ENCODE results near the gene PRKCE. TPM values are rescaled to one million over a fixed set of nuclear protein-coding genes. Genes with fewer than 3 reads are reported as not detected.

PRKCE gene
- total RNA-seq, 1 experiment from 2014 or later = 1.3 TPM

GRCh38 chr2:46170611-46171350, 519.3 kb downstream of the PRKCE start:
- Histone ChIP-seq H3K4ac (ENCODE audit: low read depth, low read length) (no peak overlapping the region), H3K4me2 (ENCODE audit: insufficient read depth, insufficient read length, low read length) (no peak overlapping the region), H3K27ac (ENCODE audit: insufficient read length, low read depth, low read length) (no peak overlapping the region), H3K18ac (ENCODE audit: insufficient read length, low read depth, low read length) (no peak overlapping the region), H3K56ac (ENCODE audit: insufficient read length, low read depth, low read length) (no peak overlapping the region), H3K14ac (ENCODE audit: insufficient read depth, low read length) (no peak overlapping the region; the same call in 1 of the 2 replicates), H4K8ac (replicated peaks; ENCODE audit: insufficient read length, low read depth, low read length) (no peak overlapping the region), H3K9ac (ENCODE audit: extremely low read depth, insufficient read length, low read length) (no peak overlapping the region), H2AK5ac (ENCODE audit: insufficient read length, low read length) (no peak overlapping the region), H2AFZ (ENCODE audit: low read length) (no peak overlapping the region), H4K20me1 (ENCODE audit: control insufficient read depth, insufficient read depth, insufficient read length) (no peaks in the 10 kb centered on the region), H3K9me3 (ENCODE audit: control insufficient read depth, low read depth, low read length) (no peaks in the 10 kb centered on the region), H3K23me2 (ENCODE audit: insufficient read length, low read depth, low read length, poor library complexity, severe bottlenecking) (no peaks in the 10 kb centered on the region), H2BK12ac (ENCODE audit: insufficient read length, low read depth, low read length) (no peak overlapping the region), H2BK120ac (ENCODE audit: low read depth, low read length, poor library complexity, severe bottlenecking) (no peak overlapping the region), H2BK20ac (ENCODE audit: low read depth, low read length, poor library complexity, severe bottlenecking) (no peak overlapping the region), H3K4me1 (ENCODE audit: insufficient read depth, low read length) (peaks cover 5% of the 10 kb centered on the region; the same call in 1 of the 2 replicates), H4K91ac (ENCODE audit: insufficient read length, low read depth, low read length) (no peak overlapping the region), H4K5ac (ENCODE audit: insufficient read length, low read depth, low read length) (no peak overlapping the region), H2BK5ac (ENCODE audit: insufficient read length, low read length) (no peak overlapping the region), H3K79me2 (ENCODE audit: insufficient read depth, low read length) (no peaks in the 10 kb centered on the region), H3K79me1 (ENCODE audit: insufficient read depth, low read depth, low read length, poor library complexity, severe bottlenecking) (no peaks in the 10 kb centered on the region), H3T11ph (ENCODE audit: low read length) (no peak overlapping the region), H3K23ac (ENCODE audit: insufficient read length, low read depth, low read length) (no peak overlapping the region), H2BK15ac (ENCODE audit: low read depth, low read length) (no peak overlapping the region), H3K27me3 (ENCODE audit: insufficient read depth, low read length) (no peaks in the 10 kb centered on the region)
- no CpG with 5 or more reads among the region's 9 CpGs for WGBS (ENCODE audit: extremely low coverage, insufficient read length, low lambda C conversion rate)
- peaks cover 35 to 37% of the 10 kb centered on the region in 2 experiments for H3K4me1 Mint-ChIP-seq
- no peak for DNase-seq
- H3K9me3 Mint-ChIP-seq = no peaks in the 10 kb centered on the region
- H3K27ac Mint-ChIP-seq = no peak overlapping the region
- no peaks in the 10 kb centered on the region for H3K36me3 Mint-ChIP-seq (ENCODE audit: insufficient read depth in 1 of 3, low read depth in 3 of 3)
- no peak overlapping the region for H3K4me3 Mint-ChIP-seq
- H3K27me3 Mint-ChIP-seq (ENCODE audit: low read depth) = peaks cover 2% of the 10 kb centered on the region; the same call in 1 of the 2 replicates
- TF ChIP-seq, protein P1, sequence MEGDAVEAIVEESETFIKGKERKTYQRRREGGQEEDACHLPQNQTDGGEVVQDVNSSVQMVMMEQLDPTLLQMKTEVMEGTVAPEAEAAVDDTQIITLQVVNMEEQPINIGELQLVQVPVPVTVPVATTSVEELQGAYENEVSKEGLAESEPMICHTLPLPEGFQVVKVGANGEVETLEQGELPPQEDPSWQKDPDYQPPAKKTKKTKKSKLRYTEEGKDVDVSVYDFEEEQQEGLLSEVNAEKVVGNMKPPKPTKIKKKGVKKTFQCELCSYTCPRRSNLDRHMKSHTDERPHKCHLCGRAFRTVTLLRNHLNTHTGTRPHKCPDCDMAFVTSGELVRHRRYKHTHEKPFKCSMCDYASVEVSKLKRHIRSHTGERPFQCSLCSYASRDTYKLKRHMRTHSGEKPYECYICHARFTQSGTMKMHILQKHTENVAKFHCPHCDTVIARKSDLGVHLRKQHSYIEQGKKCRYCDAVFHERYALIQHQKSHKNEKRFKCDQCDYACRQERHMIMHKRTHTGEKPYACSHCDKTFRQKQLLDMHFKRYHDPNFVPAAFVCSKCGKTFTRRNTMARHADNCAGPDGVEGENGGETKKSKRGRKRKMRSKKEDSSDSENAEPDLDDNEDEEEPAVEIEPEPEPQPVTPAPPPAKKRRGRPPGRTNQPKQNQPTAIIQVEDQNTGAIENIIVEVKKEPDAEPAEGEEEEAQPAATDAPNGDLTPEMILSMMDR (conservative IDR thresholded peaks at IDR 0.05) = no peak
